ENCODE measurements around the gene CCDC9B. TPM values are rescaled to one million over a fixed set of nuclear protein-coding genes. Genes with fewer than 3 reads are reported as not detected.

Gene CCDC9B
- total and polyA plus RNA-seq, 7 donors, result 5.1 to 97.2 (median 43.9) TPM

GRCh38 chr15:40281801-40282146 lies 59.0 kb downstream of the CCDC9B start:
- Histone ChIP-seq H3K4me1 (peaks cover 0 to 49% (median 42%) of the 10 kb centered on the region in 4 donors), H3K27ac (no peak overlapping the region), H3K9me3 (no peaks in the 10 kb centered on the region), H3K4me3 (peak overlapping the region in 3 of 4 donors; percentile 30 to 52 (median 49)), H3K36me3 (no peaks in the 10 kb centered on the region), H3K27me3 (peaks cover 33 to 68% (median 47%) of the 10 kb centered on the region in 3 donors)
- DNase-seq, result no peak
- intact Hi-C loops (cut with DNase I), result no loop called here
- WGBS, 2 donors, result 3 to 6% methylated on average over 51 of the region's 51 CpGs
- no peak for TF ChIP-seq POLR2A (IDR thresholded peaks at IDR 0.05)
- TF ChIP-seq CTCF (IDR thresholded peaks at IDR 0.05), result no peak
- TF ChIP-seq POLR2AphosphoS5 (IDR thresholded peaks at IDR 0.05), result no peak
- no peak for TF ChIP-seq EP300 (IDR thresholded peaks at IDR 0.05)

Other genes starting within 250 kb of the CCDC9B start
- gene BMF, start 232.1 kb downstream of the CCDC9B start, total RNA-seq, result 10 to 100 TPM in 3 of 4 donors, 1 to 10 TPM in 1; 5.8 to 18.0 (median 14.8) TPM
- 10 to 100 TPM in 2 of 3 donors, 1 to 10 TPM in 1; 4.8 to 18.1 (median 15.5) TPM for gene BMF, start 232.1 kb downstream of the CCDC9B start, polyA plus RNA-seq
- 1 to 10 TPM in 2 of 4 donors, under 1 TPM in 2; 0.33 to 3.6 (median 1.2) TPM for gene BUB1B, start 179.9 kb downstream of the CCDC9B start, total RNA-seq
- gene BUB1B, start 179.9 kb downstream of the CCDC9B start, polyA plus RNA-seq, result 1 to 10 TPM in 2 of 3 donors, under 1 TPM in 1; 0.60 to 9.6 (median 1.8) TPM
- gene PAK6, start 101.9 kb downstream of the CCDC9B start, total RNA-seq, result 1 to 10 TPM in 3 of 4 donors, under 1 TPM in 1; 0.33 to 3.0 (median 1.2) TPM
- gene PAK6, start 101.9 kb downstream of the CCDC9B start, polyA plus RNA-seq, result 1 to 10 TPM; 1.2 to 2.8 (median 1.6) TPM
- gene ANKRD63, start 57.9 kb downstream of the CCDC9B start, total RNA-seq, result 1 to 10 TPM in 1 of 4 donors, not detected in 3; 1.6 TPM
- gene ANKRD63, start 57.9 kb downstream of the CCDC9B start, polyA plus RNA-seq, result not detected
- gene PLCB2, start 33.0 kb downstream of the CCDC9B start, total RNA-seq, result 10 to 100 TPM in 2 of 4 donors, 1 to 10 TPM in 2; 5.4 to 12.5 (median 9.4) TPM
- gene PLCB2, start 33.0 kb downstream of the CCDC9B start, polyA plus RNA-seq, result 10 to 100 TPM in 1 of 3 donors, 1 to 10 TPM in 2; 2.4 to 27.5 (median 2.8) TPM
- gene INAFM2, start 17.2 kb downstream of the CCDC9B start, total RNA-seq, result 10 to 100 TPM; 41.0 to 63.1 (median 51.8) TPM
- gene INAFM2, start 17.2 kb downstream of the CCDC9B start, polyA plus RNA-seq, result 10 to 100 TPM in 1 of 3 donors, 1 to 10 TPM in 2; 6.6 to 13.4 (median 9.0) TPM
- 1 to 10 TPM in 1 of 4 donors, not detected in 3; 8.2 TPM for gene PHGR1, start 10.1 kb upstream of the CCDC9B start, total RNA-seq
- gene PHGR1, start 10.1 kb upstream of the CCDC9B start, polyA plus RNA-seq, result over 10,000 TPM; 12,817 to 35,077 (median 19,474) TPM
- 1 to 10 TPM in 1 of 4 donors, under 1 TPM in 3; 0.16 to 1.1 (median 0.38) TPM for gene DISP2, start 17.3 kb upstream of the CCDC9B start, total RNA-seq
- gene DISP2, start 17.3 kb upstream of the CCDC9B start, polyA plus RNA-seq, result 1 to 10 TPM; 1.8 to 3.0 (median 2.8) TPM
- gene KNSTRN, start 41.8 kb upstream of the CCDC9B start, total RNA-seq, result 10 to 100 TPM in 1 of 4 donors, 1 to 10 TPM in 3; 5.0 to 13.8 (median 6.6) TPM
- gene KNSTRN, start 41.8 kb upstream of the CCDC9B start, polyA plus RNA-seq, result 10 to 100 TPM in 1 of 3 donors, 1 to 10 TPM in 2; 6.0 to 18.9 (median 9.5) TPM
- gene IVD, start 64.9 kb upstream of the CCDC9B start, total RNA-seq, result 10 to 100 TPM; 33.2 to 59.9 (median 55.4) TPM
- 10 to 100 TPM; 28.8 to 56.0 (median 33.1) TPM for gene IVD, start 64.9 kb upstream of the CCDC9B start, polyA plus RNA-seq
- gene BAHD1, start 100.0 kb upstream of the CCDC9B start, total RNA-seq, result 10 to 100 TPM in 1 of 4 donors, 1 to 10 TPM in 3; 7.7 to 16.3 (median 9.3) TPM
- 10 to 100 TPM in 2 of 3 donors, 1 to 10 TPM in 1; 9.6 to 20.2 (median 14.1) TPM for gene BAHD1, start 100.0 kb upstream of the CCDC9B start, polyA plus RNA-seq
- 10 to 100 TPM in 1 of 4 donors, 1 to 10 TPM in 3; 6.4 to 10.2 (median 7.4) TPM for gene CHST14, start 130.0 kb upstream of the CCDC9B start, total RNA-seq
- 1 to 10 TPM; 1.2 to 6.2 (median 1.2) TPM for gene CHST14, start 130.0 kb upstream of the CCDC9B start, polyA plus RNA-seq
- 10 to 100 TPM; 21.4 to 55.3 (median 40.5) TPM for gene CCDC32, start 224.1 kb upstream of the CCDC9B start, total RNA-seq
- gene CCDC32, start 224.1 kb upstream of the CCDC9B start, polyA plus RNA-seq, result 10 to 100 TPM; 28.8 to 43.0 (median 31.0) TPM
- gene RPUSD2, start 228.4 kb upstream of the CCDC9B start, total RNA-seq, result 10 to 100 TPM in 2 of 4 donors, 1 to 10 TPM in 2; 8.3 to 13.3 (median 10.0) TPM
- gene RPUSD2, start 228.4 kb upstream of the CCDC9B start, polyA plus RNA-seq, result 10 to 100 TPM in 1 of 3 donors, 1 to 10 TPM in 2; 4.6 to 10.8 (median 6.0) TPM